HepG2 (cell line): ENCODE data around the gene SLC9A1. TPM values are rescaled to one million over a fixed set of nuclear protein-coding genes. Genes with fewer than 3 reads are reported as not detected.

Experiments
- ATAC-seq: fragments of 200-7000 bp; cut with Tn5 transposase; 3 replicates; pipeline ENCODE4 v1.9.1; 2020; ENCODE audit warnings: mild to moderate bottlenecking, moderate library complexity
- BruUV-seq: library from RNA; stranded (reverse); fragments of 400-500 nt; replicated peaks from 2 replicates; lab custom pipeline; 2021; lab: Mats Ljungman, UMichigan
- CTCF ChIA-PET: fragments of 300-600 bp; formaldehyde crosslinking; extraction: SDS; loops from one replicate; lab custom pipeline; 2021; ENCODE audit warnings: low total read pairs, inconsistent platforms, low intra/inter-chr PET ratio; lab: Yijun Ruan, JAX
- POLR2A ChIA-PET: fragments of 350-600 bp; sonication (Branson Sonifier 250); formaldehyde crosslinking; loops from one replicate; lab custom pipeline; 2020; ENCODE audit warnings: antibody characterized with exemption, inconsistent platforms; lab: Yijun Ruan, JAX
- DNase-seq: peaks from one replicate; pipeline ENCODE4 v3.0.0-alpha.2; 2015; ENCODE audit warnings: low spot score
- FAIRE-seq: peaks from 3 replicates; lab custom pipeline; 2011; peaks lifted over from hg19 to GRCh38; lab: Jason Lieb, UNC
- H2AFZ ChIP-seq: one replicate; pipeline ENCODE4 v1.6.1; 2011; ENCODE audit warnings: low read length, inconsistent platforms
- H3K27ac ChIP-seq: fragments of 300-600 bp; 3 replicates; pipeline ENCODE4 v1.8.0; 2011; ENCODE audit warnings: mixed run types, mild to moderate bottlenecking, mixed read lengths, low read length, inconsistent platforms; ENCODE audit not compliant: insufficient read depth; ENCODE audit errors: extremely low read length
- H3K27me3 ChIP-seq, 2 experiments: fragments of 200-600 bp in 1 of 2; 2 replicates in 1 of 2; 3 replicates in 1 of 2; pipeline versions ENCODE4 v1.6.0 to v1.8.0; 2011; ENCODE audit warnings: low read length in 2 of 2, mild to moderate bottlenecking in 2 of 2, moderate library complexity in 2 of 2, inconsistent platforms in 1 of 2; ENCODE audit not compliant: insufficient read depth in 2 of 2, control insufficient read depth in 1 of 2
- H3K36me3 ChIP-seq, 2 experiments: fragments of 200-600 bp in 1 of 2; replicated peaks in 1 of 2; 2 replicates in 1 of 2; 3 replicates in 1 of 2; pipeline versions ENCODE4 v1.5.1 to v1.8.0; 2011; ENCODE audit warnings: low read length in 2 of 2, inconsistent platforms in 1 of 2; ENCODE audit not compliant: insufficient read depth in 2 of 2, control insufficient read depth in 1 of 2
- H3K4me1 ChIP-seq: 2 replicates; pipeline ENCODE4 v1.5.1; 2012; ENCODE audit warnings: low read length, inconsistent platforms; ENCODE audit not compliant: insufficient read depth
- H3K4me2 ChIP-seq: 2 replicates; pipeline ENCODE4 v1.6.0; 2011; ENCODE audit warnings: low read depth, low read length, inconsistent platforms
- H3K4me3 ChIP-seq, 3 experiments: fragments of 200-600 bp in 1 of 3; sonication (generic), shearing (Covaris generic) in 1 of 3; replicated peaks in 1 of 3; 2 replicates each; pipeline ENCODE4 v1.5.1; 2011 to 2016; ENCODE audit warnings: low read length in 3 of 3, inconsistent platforms in 2 of 3, low read depth in 2 of 3, mild to moderate bottlenecking in 2 of 3, control low read depth in 1 of 3, mixed read lengths in 1 of 3; ENCODE audit not compliant: insufficient read depth in 1 of 3
- H3K79me2 ChIP-seq: one replicate; pipeline ENCODE4 v1.6.1; 2011; ENCODE audit warnings: low read length, inconsistent platforms; ENCODE audit not compliant: insufficient read depth
- H3K9ac ChIP-seq: 2 replicates; pipeline ENCODE4 v1.6.0; 2011; ENCODE audit warnings: mild to moderate bottlenecking, low read depth, low read length, inconsistent platforms; ENCODE audit not compliant: insufficient read depth
- H3K9me3 ChIP-seq: 2 replicates; pipeline ENCODE4 v1.5.1; 2012; ENCODE audit warnings: mild to moderate bottlenecking, low read length
- H4K20me1 ChIP-seq: 2 replicates; pipeline ENCODE4 v1.6.0; 2011; ENCODE audit warnings: inconsistent platforms, mild to moderate bottlenecking, low read length, moderate library complexity; ENCODE audit not compliant: insufficient read depth
- AKAP8 ChIP-seq: sonication (generic); formaldehyde crosslinking; IDR thresholded peaks from 2 replicates; pipeline ENCODE4 v1.5.1; 2020; ENCODE audit warnings: mild to moderate bottlenecking, missing genetic modification reagents
- HMGA1 ChIP-seq: sonication (generic); formaldehyde crosslinking; conservative IDR thresholded peaks from 2 replicates; pipeline ENCODE4 v1.4.0; 2020; ENCODE audit warnings: missing genetic modification reagents
- NFIC ChIP-seq: IDR thresholded peaks from 2 replicates; pipeline ENCODE4 v1.6.1; 2012; ENCODE audit warnings: mild to moderate bottlenecking, low read length, inconsistent platforms
- TRIM22 ChIP-seq: fragments of 450-650 bp; IDR thresholded peaks from 2 replicates; pipeline ENCODE4 v1.6.1; 2017
- ZBTB14 ChIP-seq: sonication (generic); formaldehyde crosslinking; IDR thresholded peaks from 2 replicates; pipeline ENCODE4 v1.4.0; 2020; ENCODE audit warnings: missing genetic modification reagents
- WGBS: methylation state at CpG from one replicate; pipeline ENCODE4 v1.1.6; 2017; ENCODE audit warnings: low lambda C conversion rate; 5-methylcytosine and 5-hydroxymethylcytosine counted together
- in situ Hi-C: cut with HindIII; loops from 2 replicates; pipeline ENCODE4 v1.10.0; 2017; ENCODE audit warnings: low pct_unique_long_range_greater_than_20kb; ENCODE audit not compliant: extremely low pct_ligation_motif_present
- intact Hi-C: fragments of 100-400 bp; cut with micrococcal nuclease; formaldehyde crosslinking; loops from one replicate; pipeline ENCODE4 v1.10.0; 2022; ENCODE audit not compliant: unreplicated experiment
- polyA plus RNA-seq, 8 experiments: library from polyadenylated mRNA; depleted of rRNA in 3 of 8; stranded (reverse) in 7 of 8; unstranded in 1 of 8; fragments of >200 nt; fragmentation: Illumina TruSeq in 4 of 8; extraction: Trizol in 4 of 8; gene quantifications; 2 replicates each; pipeline versions ENCODE4 v1.2.1 to v1.2.3, GENCODE V29; 2011 to 2016; ENCODE audit warnings: low read depth in 4 of 8, missing spikeins in 1 of 8, mixed read lengths in 1 of 8; ENCODE audit not compliant: insufficient read depth in 1 of 8
- total RNA-seq, 5 experiments: library from RNA; depleted of rRNA; stranded (reverse); fragments of >200 nt; fragmentation: Illumina TruSeq; extraction: Trizol; gene quantifications; 2 replicates each; pipeline ENCODE4 v1.2.3, GENCODE V29; 2016; ENCODE audit warnings: low read depth in 1 of 5
- TF ChIP-seq, protein P1 (sequence below): sonication (generic); formaldehyde crosslinking; IDR thresholded peaks from 2 replicates; pipeline ENCODE4 v1.5.0; 2020; ENCODE audit warnings: missing genetic modification reagents, mild to moderate bottlenecking, borderline replicate concordance
- TF ChIP-seq, protein P2 (sequence below): sonication (generic); IDR thresholded peaks from 2 replicates; pipeline ENCODE4 v1.6.1; 2016; ENCODE audit warnings: low read depth, borderline replicate concordance

The SLC9A1 gene
- total and polyA plus RNA-seq, 2 of the 13 experiments (the other 11 are each of a cell fraction or from before 2014, with no cell fraction given), result 1.4 to 2.9 TPM

DNA sequence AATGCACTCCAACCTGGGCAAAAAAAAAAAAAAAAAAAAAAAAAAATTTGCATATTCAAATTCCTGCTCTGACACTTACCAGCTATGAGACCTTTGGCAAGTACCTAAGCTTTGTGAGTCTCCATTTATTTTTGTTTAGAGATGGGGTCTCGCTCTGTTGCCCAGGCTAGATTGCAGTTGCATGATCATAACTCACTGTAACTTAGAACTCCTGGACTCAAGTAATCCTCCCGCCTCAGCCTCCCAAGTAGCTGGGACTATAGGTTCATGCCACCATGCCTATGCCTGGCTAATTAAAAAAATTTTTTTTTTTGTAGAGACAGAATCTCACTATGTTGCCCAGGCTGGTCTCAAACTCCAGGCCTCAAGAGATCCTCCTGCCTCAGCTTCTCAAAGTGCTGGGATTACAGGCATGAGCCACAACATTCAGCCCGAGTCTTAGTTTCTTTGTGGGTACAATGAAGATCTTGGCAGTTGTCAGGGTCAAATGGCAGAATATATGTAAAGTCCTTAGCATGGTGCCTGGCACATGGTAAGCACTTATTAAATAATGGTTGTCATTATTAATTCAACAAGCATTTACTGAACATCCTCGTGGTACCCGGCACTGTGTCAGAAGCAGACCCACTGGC lies 88.8 kb downstream of the SLC9A1 start:
- intact Hi-C loops, result no loop called here
- ChIA-PET POLR2A (no interaction called here), CTCF (no interaction called here)
- ATAC-seq, result no peak
- WGBS, result 69% methylated on average over 3 of the region's 5 CpGs
- no peak overlapping the region for H3K4me3 ChIP-seq
- peaks cover 5% of the 10 kb centered on the region; the same call in 1 of the 2 replicates for H3K4me1 ChIP-seq
- BruUV-seq, result no TSS peak
- H3K9me3 ChIP-seq, result no peaks in the 10 kb centered on the region
- FAIRE-seq, result no peak
- in situ Hi-C loops, result no loop called here
- no peaks in the 10 kb centered on the region for H3K36me3 ChIP-seq
- H3K27me3 ChIP-seq, result peaks cover 1 to 5% of the 10 kb centered on the region in 2 experiments; a peak in 3 of 5 replicates
- no peak for DNase-seq
- H3K4me2 ChIP-seq, result no peak overlapping the region
- H2AFZ ChIP-seq, result no peak overlapping the region
- no peak overlapping the region for H3K27ac ChIP-seq
- TF ChIP-seq AKAP8 (CRISPR knock-in tag), result no peak
- TF ChIP-seq, protein P1, sequence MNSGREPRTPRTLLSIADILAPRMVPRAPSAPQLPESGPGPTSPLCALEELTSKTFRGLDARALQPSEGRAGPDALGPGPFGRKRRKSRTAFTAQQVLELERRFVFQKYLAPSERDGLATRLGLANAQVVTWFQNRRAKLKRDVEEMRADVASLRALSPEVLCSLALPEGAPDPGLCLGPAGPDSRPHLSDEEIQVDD (CRISPR knock-in tag), result no peak
- TF ChIP-seq ZBTB14 (CRISPR knock-in tag), result no peak
- TF ChIP-seq HMGA1 (CRISPR knock-in tag), result no peak
- TF ChIP-seq NFIC, result no peak
- no peaks in the 10 kb centered on the region for H3K79me2 ChIP-seq
- no peak overlapping the region for H3K9ac ChIP-seq
- no peaks in the 10 kb centered on the region for H4K20me1 ChIP-seq

- H3K9ac ChIP-seq, result no peak overlapping the region
- H3K27ac ChIP-seq, result no peak overlapping the region
- ATAC-seq (no peak), FAIRE-seq (no peak), DNase-seq (no peak)
- intact Hi-C loops, result no loop called here
- peaks cover 0 to 30% of the 10 kb centered on the region in 2 experiments for H3K27me3 ChIP-seq
- no peak overlapping the region for H3K4me2 ChIP-seq
- peaks cover 5% of the 10 kb centered on the region; the same call in 1 of the 2 replicates for H3K4me1 ChIP-seq
- POLR2A ChIA-PET, result no interaction called here
- no peaks in the 10 kb centered on the region for H3K9me3 ChIP-seq
- H3K36me3 ChIP-seq, result no peaks in the 10 kb centered on the region
- 28% methylated on average over 8 of the region's 8 CpGs for WGBS
- no TSS peak for BruUV-seq
- H3K4me3 ChIP-seq, result no peak overlapping the region
- H4K20me1 ChIP-seq, result no peaks in the 10 kb centered on the region
- no peak overlapping the region for H2AFZ ChIP-seq
- in situ Hi-C loops, result no loop called here
- H3K79me2 ChIP-seq, result no peaks in the 10 kb centered on the region
- CTCF ChIA-PET, result no interaction called here
- TF ChIP-seq TRIM22, result no peak
- TF ChIP-seq, protein P2, sequence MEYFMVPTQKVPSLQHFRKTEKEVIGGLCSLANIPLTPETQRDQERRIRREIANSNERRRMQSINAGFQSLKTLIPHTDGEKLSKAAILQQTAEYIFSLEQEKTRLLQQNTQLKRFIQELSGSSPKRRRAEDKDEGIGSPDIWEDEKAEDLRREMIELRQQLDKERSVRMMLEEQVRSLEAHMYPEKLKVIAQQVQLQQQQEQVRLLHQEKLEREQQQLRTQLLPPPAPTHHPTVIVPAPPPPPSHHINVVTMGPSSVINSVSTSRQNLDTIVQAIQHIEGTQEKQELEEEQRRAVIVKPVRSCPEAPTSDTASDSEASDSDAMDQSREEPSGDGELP, result no peak
Measured at GRCh38 chr1:27060891-27061290, 94.0 kb downstream of the SLC9A1 start.
